Measurements from ENCODE around the gene SEPHS2. TPM values are rescaled to one million over a fixed set of nuclear protein-coding genes. Genes with fewer than 3 reads are reported as not detected.
"Not testable (repeated sequence)": the region's sequence is repeated elsewhere in the genome, so short reads cannot be mapped to it uniquely, and the experiment has no call there.

The SEPHS2 gene
- total RNA-seq, 6 experiments from 2014 or later: 157 to 228 (median 205) TPM

DNA sequence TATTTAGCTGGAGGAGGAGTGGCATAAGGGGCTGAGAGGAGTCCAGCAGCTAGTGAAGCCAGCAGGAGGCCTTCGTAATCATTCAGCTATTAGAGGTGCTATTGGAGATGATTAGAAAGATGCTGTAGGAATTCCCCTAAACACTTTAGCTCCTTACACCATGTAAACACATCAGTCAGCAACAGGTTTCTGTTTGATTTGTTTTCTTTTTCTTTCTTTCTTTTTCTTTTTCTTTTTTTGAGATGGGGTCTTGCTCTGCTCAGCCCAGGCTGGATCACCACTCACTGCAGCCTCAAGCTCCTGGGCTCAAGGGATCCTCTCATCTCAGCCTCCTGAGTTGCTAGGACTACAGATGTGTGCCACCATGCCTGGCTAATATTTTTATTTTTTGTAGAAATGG, 10.6 kb upstream of the SEPHS2 start:
- Histone ChIP-seq H3K9me3 (no peaks in the 10 kb centered on the region), H3K27me3 (no peaks in the 10 kb centered on the region), H3K4me3 (no peak overlapping the region), H3K27ac (no peak overlapping the region), H3K4me1 (no peaks in the 10 kb centered on the region), H3K36me3 (no peaks in the 10 kb centered on the region)
- DNase-seq (no peak), ATAC-seq (no peak)
- no peak for TF ChIP-seq POLR2A (IDR thresholded peaks at IDR 0.05)
- TF ChIP-seq, protein P1, sequence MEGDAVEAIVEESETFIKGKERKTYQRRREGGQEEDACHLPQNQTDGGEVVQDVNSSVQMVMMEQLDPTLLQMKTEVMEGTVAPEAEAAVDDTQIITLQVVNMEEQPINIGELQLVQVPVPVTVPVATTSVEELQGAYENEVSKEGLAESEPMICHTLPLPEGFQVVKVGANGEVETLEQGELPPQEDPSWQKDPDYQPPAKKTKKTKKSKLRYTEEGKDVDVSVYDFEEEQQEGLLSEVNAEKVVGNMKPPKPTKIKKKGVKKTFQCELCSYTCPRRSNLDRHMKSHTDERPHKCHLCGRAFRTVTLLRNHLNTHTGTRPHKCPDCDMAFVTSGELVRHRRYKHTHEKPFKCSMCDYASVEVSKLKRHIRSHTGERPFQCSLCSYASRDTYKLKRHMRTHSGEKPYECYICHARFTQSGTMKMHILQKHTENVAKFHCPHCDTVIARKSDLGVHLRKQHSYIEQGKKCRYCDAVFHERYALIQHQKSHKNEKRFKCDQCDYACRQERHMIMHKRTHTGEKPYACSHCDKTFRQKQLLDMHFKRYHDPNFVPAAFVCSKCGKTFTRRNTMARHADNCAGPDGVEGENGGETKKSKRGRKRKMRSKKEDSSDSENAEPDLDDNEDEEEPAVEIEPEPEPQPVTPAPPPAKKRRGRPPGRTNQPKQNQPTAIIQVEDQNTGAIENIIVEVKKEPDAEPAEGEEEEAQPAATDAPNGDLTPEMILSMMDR (IDR thresholded peaks at IDR 0.05): no peak
- intact Hi-C loops (cut with DNase I): loop anchor here in 1 of 2 donors (10.0 kb wide), 1 partner anchor 58 kb away; no protein-coding TSS in a partner anchor
- no CpG with 5 or more reads among the region's 1 CpG for WGBS (ENCODE audit: insufficient coverage, low coverage, low lambda C conversion rate, missing lambda C conversion rate)

DNA sequence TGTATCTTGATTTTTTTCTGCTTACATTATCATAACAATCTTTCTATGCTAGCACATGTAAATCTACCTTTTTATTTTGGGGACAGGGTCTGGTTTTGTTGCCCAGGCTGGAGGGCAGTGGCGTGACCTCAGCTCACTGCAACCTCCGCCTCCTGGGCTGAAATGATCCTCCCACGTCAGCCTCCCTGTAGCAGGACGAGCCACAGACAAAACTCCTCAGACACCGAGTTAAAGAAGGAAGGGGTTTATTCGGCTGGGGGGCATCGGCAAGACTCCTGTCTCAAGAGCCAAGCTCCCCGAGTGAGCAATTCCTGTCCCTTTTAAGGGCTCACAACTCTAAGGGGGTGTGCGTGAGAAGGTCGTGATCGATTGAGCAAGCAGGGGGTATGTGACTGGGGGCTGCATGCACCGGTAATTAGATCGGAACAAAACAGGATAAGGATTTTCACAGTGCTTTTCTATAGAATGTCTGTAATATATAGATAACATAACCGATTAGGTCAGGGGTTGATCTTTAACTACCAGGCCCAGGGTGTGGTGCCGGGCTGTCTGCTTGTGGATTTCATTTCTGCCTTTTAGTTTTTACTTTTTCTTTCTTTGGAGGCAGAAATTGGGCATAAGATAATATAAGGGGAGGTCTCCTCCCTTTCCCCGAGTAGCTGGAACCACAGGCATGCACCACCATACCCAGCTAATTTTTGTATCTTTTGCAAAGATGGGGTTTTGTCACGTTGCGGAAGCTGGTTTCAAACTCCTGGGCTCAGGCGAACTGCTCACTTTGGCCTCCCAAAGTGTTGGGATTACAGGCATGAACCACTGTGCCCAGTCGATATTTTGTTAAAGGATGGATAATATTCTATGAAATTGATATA, 7.3 kb upstream of the SEPHS2 start:
- DNase-seq, H3K27me3 ChIP-seq, H3K36me3 ChIP-seq, H3K27ac ChIP-seq, H3K4me3 ChIP-seq, ATAC-seq, H3K9me3 ChIP-seq: not testable (repeated sequence)
- peaks cover 0 to 13% (median 5%) of the 10 kb centered on the region in 4 donors for H3K4me1 ChIP-seq
- intact Hi-C loops (cut with DNase I): loop anchor here in 1 of 2 donors (10.0 kb wide), 1 partner anchor 62 kb away; no protein-coding TSS in a partner anchor
- 80% methylated on average over 17 of the region's 20 CpGs for WGBS (ENCODE audit: insufficient coverage, low coverage, low lambda C conversion rate, missing lambda C conversion rate)

DNA sequence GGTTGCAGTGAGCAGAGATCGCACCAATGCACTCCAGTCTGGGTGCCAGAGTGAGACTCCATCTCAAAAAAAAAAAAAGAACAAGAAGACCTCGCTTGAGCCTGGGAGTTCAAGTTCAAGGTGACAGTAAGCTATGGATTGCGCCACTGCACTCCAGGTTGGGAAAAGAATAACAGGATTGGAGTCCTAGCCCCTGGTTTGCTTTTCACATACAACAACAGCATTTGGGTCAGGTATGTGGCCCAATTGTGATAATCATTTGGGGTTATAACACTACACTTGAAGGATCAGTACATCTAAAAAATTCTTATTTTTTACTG, 3.4 kb upstream of the SEPHS2 start:
- H3K27me3 ChIP-seq: no peaks in the 10 kb centered on the region
- WGBS (ENCODE audit: insufficient coverage, low coverage, low lambda C conversion rate, missing lambda C conversion rate): 51% methylated on average over 3 of the region's 3 CpGs
- no peaks in the 10 kb centered on the region for H3K9me3 ChIP-seq
- peaks cover 0 to 3% (median 0%) of the 10 kb centered on the region in 4 donors for H3K36me3 ChIP-seq
- H3K27ac ChIP-seq: peak overlapping the region in 2 of 3 donors; percentile 86 to 94
- H3K4me1 ChIP-seq: peaks cover 0 to 32% (median 9%) of the 10 kb centered on the region in 4 donors
- no peak for ATAC-seq
- intact Hi-C loops (cut with DNase I): no loop called here
- H3K4me3 ChIP-seq: no peak overlapping the region
- no peak for DNase-seq
- TF ChIP-seq, protein P1 (IDR thresholded peaks at IDR 0.05): no peak
- no peak for TF ChIP-seq POLR2A (IDR thresholded peaks at IDR 0.05)

DNA sequence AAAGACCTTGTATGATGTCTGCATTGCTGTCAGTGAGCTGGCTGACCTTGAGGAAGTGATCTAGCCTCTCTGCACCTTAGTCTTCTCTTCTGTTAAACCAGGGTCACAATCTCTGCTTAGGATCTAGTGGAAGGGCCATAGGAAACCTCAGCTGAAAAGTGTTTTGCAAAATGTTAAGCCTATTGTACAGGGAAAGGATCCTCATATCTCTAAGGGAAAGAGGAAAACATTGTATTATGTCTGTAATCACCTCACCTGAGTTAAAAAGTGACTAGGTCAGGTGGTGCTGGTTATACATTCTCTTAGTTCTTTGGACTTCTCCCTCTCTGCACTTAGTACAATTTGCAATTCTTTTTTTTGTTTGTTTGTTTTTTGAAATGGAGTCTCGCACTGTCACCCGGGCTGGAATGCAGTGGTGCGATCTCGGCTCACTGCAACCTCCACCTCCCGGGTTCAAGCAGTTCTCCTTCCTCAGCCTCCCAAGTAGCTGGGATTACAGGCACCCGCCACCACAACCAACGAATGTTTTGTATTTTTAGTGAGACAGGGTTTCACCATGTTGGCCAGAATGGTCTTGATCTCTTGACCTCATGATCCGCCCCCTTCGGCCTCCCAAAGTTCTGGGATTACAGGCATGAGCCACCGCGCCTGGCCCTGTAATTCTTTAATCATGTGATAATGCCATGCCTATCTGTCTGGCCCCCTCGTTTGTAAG, 2.0 kb upstream of the SEPHS2 start:
- intact Hi-C loops (cut with DNase I): no loop called here
- TF ChIP-seq, protein P1 (IDR thresholded peaks at IDR 0.05): no peak
- TF ChIP-seq POLR2A (IDR thresholded peaks at IDR 0.05): peak; percentile 73
- peak overlapping the region; percentile 86 to 98 (median 94) for H3K27ac ChIP-seq
- peaks cover 0 to 36% (median 9%) of the 10 kb centered on the region in 4 donors for H3K4me1 ChIP-seq
- peaks cover 0 to 4% (median 2%) of the 10 kb centered on the region in 4 donors for H3K36me3 ChIP-seq
- WGBS (ENCODE audit: insufficient coverage, low coverage, low lambda C conversion rate, missing lambda C conversion rate): 34% methylated on average over 11 of the region's 12 CpGs
- DNase-seq (peak in 1 of 3 donors; percentile 60), ATAC-seq (peak; percentile 49 to 71 (median 56))
- H3K4me3 ChIP-seq: peak overlapping the region in 2 of 3 donors; percentile 1 to 69
- no peaks in the 10 kb centered on the region for H3K27me3 ChIP-seq
- no peaks in the 10 kb centered on the region for H3K9me3 ChIP-seq

All from right lobe of liver (tissue), 6 donors.